Measurements from ENCODE around the gene MFAP4.
A peak's percentile ranks its signal among the peaks of the same experiment; 100 is the strongest.
"Not testable (repeated sequence)": the region's sequence is repeated elsewhere in the genome, so short reads cannot be mapped to it uniquely, and the experiment has no call there.

Gene MFAP4

DNA sequence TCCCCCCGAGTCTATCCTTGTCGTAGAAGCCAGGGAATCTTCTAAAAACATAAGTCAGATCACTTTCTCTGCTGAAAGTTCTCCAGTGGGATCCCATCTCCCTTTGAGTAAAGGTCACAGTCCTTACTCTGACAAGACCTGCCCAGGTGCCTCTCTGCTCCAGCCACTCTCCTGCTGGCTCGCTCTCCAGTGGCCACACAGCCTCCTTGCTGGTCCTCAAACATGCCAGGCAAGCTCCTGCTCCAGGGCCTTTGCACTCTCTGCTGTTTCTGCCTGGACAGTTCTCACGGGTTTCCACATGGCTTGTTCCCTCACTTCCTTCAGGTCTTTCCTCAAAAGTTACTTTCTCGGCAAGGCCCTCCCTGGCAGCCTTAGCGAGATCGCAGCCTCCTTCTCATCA, 27.8 kb downstream of the MFAP4 start (continued):
- TF ChIP-seq ZNF624 (tag by site-specific recombination; IDR thresholded peaks at IDR 0.05) (no peak), ZNF830 (tag by site-specific recombination; IDR thresholded peaks at IDR 0.05; ENCODE audit: low read depth) (no peak)

DNA sequence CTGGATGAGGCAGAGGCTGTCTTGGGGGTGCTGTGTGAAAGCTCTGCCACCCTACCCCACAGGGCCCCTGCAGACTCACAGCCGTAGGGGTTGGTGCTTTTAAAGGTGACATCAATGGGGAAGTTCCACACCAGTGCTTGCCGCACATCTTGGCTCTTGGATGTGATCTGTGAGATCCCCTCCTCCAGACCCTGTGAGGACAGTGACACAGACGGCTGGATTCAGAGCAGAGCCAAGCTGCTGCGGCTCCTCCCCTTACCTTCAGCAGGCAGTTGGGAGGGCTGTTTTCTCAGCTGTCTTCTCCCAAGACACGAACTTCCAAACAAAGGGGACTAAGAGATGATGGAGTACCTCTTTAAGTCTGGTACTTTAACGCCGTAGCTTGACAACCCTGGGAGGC, 29.2 kb downstream of the MFAP4 start:
- peaks cover 5% of the 10 kb centered on the region for H3K4me1 ChIP-seq (ENCODE audit: control insufficient read depth, insufficient read depth, low read length)
- CTCF ChIA-PET: interaction anchor here (0.8 to 1.6 kb wide), 2 partner anchors 405 to 410 kb away, joined by 3 to 5 read pairs; no protein-coding TSS in a partner anchor
- TF ChIP-seq, protein P1, sequence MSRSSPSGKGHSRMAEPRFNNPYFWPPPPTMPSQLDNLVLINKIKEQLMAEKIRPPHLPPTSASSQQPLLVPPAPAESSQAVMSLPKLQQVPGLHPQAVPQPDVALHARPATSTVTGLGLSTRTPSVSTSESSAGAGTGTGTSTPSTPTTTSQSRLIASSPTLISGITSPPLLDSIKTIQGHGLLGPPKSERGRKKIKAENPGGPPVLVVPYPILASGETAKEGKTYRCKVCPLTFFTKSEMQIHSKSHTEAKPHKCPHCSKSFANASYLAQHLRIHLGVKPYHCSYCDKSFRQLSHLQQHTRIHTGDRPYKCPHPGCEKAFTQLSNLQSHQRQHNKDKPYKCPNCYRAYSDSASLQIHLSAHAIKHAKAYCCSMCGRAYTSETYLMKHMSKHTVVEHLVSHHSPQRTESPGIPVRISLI (tag by site-specific recombination; IDR thresholded peaks at IDR 0.05): no peak
- TF ChIP-seq GLIS1 (tag by site-specific recombination; IDR thresholded peaks at IDR 0.05): 0 out of 2 replicates have a peak, but pooled peaks have one; percentile 16
- POLR2A ChIA-PET: interaction anchor here (1.5 kb wide), 1 partner anchor 20 kb away, joined by 5 read pairs; the partner anchor contains the start of gene MAPK7
- H3K27ac ChIP-seq (ENCODE audit: extremely low read depth, low read depth, low read length): no peak overlapping the region
- H3K9me3 ChIP-seq (ENCODE audit: control insufficient read depth, insufficient read depth, low read depth, low read length): no peaks in the 10 kb centered on the region
- H3K4me3 ChIP-seq (ENCODE audit: low read depth, low read length): no peak overlapping the region
- H3K36me3 ChIP-seq (ENCODE audit: control insufficient read depth in 2 of 2, insufficient read depth in 1 of 2, low read length in 2 of 2): peaks cover 0 to 37% of the 10 kb centered on the region in 2 experiments; a peak in 1 of 3 replicates

DNA sequence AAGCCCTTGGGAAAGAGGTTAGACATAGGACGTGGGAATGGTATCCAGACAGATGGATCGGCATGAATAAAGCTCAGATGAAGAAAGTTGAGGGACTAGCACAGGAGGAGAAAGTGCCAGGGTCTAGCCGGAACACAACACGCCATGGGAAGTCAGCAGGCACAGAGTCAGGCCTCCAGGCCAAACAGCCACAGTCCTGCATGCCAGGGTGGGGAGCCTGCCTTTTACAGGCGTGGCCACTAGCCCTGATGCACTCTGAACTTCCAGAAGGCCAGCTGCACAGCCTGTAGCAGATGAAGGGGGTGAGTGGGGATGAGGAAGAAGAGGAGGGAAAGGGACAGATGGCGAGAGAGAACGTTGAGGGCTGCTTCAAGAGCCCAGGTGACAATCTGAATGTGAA, 29.6 kb downstream of the MFAP4 start:
- CTCF ChIA-PET: interaction anchor here (1.6 kb wide), 1 partner anchor 410 kb away, joined by 5 read pairs; no protein-coding TSS in a partner anchor
- H3K36me3 ChIP-seq (ENCODE audit: control insufficient read depth in 2 of 2, insufficient read depth in 1 of 2, low read length in 2 of 2): peaks cover 0 to 37% of the 10 kb centered on the region in 2 experiments; a peak in 1 of 3 replicates

DNA sequence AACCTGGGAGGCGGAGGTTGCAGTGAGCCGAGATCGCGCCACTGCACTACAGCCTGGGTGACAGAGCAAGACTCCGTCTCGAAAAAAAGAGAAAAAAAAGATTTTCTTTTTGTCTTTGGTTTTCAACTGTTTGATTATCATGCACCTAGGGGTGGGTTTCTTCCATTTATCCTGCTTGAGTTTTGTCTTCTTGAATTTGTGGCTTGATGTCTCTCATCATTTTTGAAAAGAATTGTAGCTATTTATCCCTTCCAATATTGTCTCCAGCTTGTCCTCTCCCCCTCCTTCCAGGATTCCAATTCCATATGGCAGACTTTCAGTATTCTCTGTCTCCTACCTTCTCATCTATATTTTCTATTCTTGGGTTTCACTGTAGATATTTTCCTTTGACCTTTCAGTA, 32.2 kb downstream of the MFAP4 start:
- Histone ChIP-seq H3K4me1 (ENCODE audit: control insufficient read depth, insufficient read depth, low read length) (no peaks in the 10 kb centered on the region), H3K9me3 (ENCODE audit: control insufficient read depth, insufficient read depth, low read depth, low read length) (no peaks in the 10 kb centered on the region), H3K36me3 (ENCODE audit: control insufficient read depth in 2 of 2, insufficient read depth in 1 of 2, low read length in 2 of 2) (peaks cover 0 to 31% of the 10 kb centered on the region in 2 experiments; a peak in 1 of 3 replicates), H3K27ac (ENCODE audit: extremely low read depth, low read depth, low read length) (no peak overlapping the region), H3K4me3 (ENCODE audit: low read depth, low read length) (no peak overlapping the region)
- ChIA-PET POLR2A (interaction anchor here (0.8 to 1.0 kb wide), 2 partner anchors 8 to 23 kb away, joined by 3 read pairs; no protein-coding TSS in a partner anchor), CTCF (interaction anchor here (0.6 to 2.0 kb wide), 4 partner anchors 8 to 93 kb away, joined by 3 to 21 read pairs (median 4); partner anchors contain the start of gene B9D1)
- TF ChIP-seq ZNF146 (tag by site-specific recombination; IDR thresholded peaks at IDR 0.05): no peak
- TF ChIP-seq, protein P2, sequence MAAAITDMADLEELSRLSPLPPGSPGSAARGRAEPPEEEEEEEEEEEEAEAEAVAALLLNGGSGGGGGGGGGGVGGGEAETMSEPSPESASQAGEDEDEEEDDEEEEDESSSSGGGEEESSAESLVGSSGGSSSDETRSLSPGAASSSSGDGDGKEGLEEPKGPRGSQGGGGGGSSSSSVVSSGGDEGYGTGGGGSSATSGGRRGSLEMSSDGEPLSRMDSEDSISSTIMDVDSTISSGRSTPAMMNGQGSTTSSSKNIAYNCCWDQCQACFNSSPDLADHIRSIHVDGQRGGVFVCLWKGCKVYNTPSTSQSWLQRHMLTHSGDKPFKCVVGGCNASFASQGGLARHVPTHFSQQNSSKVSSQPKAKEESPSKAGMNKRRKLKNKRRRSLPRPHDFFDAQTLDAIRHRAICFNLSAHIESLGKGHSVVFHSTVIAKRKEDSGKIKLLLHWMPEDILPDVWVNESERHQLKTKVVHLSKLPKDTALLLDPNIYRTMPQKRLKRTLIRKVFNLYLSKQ (tag by site-specific recombination; IDR thresholded peaks at IDR 0.05; ENCODE audit: borderline replicate concordance): no peak
- TF ChIP-seq, protein P3, sequence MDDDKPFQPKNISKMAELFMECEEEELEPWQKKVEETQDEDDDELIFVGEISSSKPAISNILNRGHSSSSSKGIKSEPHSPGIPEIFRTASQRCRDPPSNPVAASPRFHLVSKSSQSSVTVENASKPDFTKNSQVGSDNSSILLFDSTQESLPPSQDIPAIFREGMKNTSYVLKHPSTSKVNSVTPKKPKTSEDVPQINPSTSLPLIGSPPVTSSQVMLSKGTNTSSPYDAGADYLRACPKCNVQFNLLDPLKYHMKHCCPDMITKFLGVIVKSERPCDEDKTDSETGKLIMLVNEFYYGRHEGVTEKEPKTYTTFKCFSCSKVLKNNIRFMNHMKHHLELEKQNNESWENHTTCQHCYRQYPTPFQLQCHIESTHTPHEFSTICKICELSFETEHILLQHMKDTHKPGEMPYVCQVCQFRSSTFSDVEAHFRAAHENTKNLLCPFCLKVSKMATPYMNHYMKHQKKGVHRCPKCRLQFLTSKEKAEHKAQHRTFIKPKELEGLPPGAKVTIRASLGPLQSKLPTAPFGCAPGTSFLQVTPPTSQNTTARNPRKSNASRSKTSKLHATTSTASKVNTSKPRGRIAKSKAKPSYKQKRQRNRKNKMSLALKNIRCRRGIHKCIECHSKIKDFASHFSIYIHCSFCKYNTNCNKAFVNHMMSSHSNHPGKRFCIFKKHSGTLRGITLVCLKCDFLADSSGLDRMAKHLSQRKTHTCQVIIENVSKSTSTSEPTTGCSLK (tag by site-specific recombination; IDR thresholded peaks at IDR 0.05): no peak
- TF ChIP-seq HOXC10 (CRISPR knock-in tag; IDR thresholded peaks at IDR 0.05): no peak
- no peak for TF ChIP-seq ZIC2 (tag by site-specific recombination; IDR thresholded peaks at IDR 0.05)
- TF ChIP-seq ZXDB (tag by site-specific recombination; IDR thresholded peaks at IDR 0.05): no peak
- TF ChIP-seq ZNF202 (tag by site-specific recombination; IDR thresholded peaks at IDR 0.05; ENCODE audit: borderline replicate concordance): no peak
- TF ChIP-seq ZNF558 (tag by site-specific recombination; IDR thresholded peaks at IDR 0.05): peak; percentile 93

More for the DNA sequence above, 29.6 kb downstream of the MFAP4 start:
- H3K4me3 ChIP-seq (ENCODE audit: low read depth, low read length): no peak overlapping the region
- TF ChIP-seq ZNF670 (tag by site-specific recombination; IDR thresholded peaks at IDR 0.05; ENCODE audit: low read depth) (no peak), KLF1 (tag by site-specific recombination; IDR thresholded peaks at IDR 0.05) (no peak), ZNF585B (tag by site-specific recombination; IDR thresholded peaks at IDR 0.05) (no peak)
- TF ChIP-seq, protein P4, sequence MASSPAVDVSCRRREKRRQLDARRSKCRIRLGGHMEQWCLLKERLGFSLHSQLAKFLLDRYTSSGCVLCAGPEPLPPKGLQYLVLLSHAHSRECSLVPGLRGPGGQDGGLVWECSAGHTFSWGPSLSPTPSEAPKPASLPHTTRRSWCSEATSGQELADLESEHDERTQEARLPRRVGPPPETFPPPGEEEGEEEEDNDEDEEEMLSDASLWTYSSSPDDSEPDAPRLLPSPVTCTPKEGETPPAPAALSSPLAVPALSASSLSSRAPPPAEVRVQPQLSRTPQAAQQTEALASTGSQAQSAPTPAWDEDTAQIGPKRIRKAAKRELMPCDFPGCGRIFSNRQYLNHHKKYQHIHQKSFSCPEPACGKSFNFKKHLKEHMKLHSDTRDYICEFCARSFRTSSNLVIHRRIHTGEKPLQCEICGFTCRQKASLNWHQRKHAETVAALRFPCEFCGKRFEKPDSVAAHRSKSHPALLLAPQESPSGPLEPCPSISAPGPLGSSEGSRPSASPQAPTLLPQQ (tag by site-specific recombination; IDR thresholded peaks at IDR 0.05): no peak
- H3K9me3 ChIP-seq (ENCODE audit: control insufficient read depth, insufficient read depth, low read depth, low read length): no peaks in the 10 kb centered on the region
- POLR2A ChIA-PET: interaction anchor here (1.5 kb wide), 1 partner anchor 20 kb away, joined by 5 read pairs; the partner anchor contains the start of gene MAPK7
- H3K4me1 ChIP-seq (ENCODE audit: control insufficient read depth, insufficient read depth, low read length): peaks cover 5% of the 10 kb centered on the region
- no peak overlapping the region for H3K27ac ChIP-seq (ENCODE audit: extremely low read depth, low read depth, low read length)

DNA sequence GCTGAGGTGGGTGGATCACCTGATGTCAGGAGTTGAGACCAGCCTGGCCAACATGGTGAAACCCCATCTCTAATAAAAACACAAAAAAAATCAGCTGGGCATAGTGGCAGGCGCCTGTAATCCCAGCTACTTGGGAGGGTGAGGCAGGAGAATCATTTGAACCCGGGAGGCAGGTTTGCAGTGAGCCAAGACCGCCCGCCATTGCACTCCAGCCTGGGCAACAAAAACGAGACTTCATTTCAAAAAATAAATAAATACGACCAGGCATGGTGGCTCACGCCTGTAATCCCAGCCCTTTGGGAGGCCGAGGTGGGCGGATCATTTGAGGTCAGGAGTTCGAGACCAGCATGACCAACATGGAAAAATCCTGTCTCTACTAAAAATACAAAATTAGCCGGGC, 33.6 kb downstream of the MFAP4 start:
- H3K4me1 ChIP-seq (ENCODE audit: control insufficient read depth, insufficient read depth, low read length); H3K4me3 ChIP-seq (ENCODE audit: low read depth, low read length); POLR2A ChIA-PET; H3K9me3 ChIP-seq (ENCODE audit: control insufficient read depth, insufficient read depth, low read depth, low read length); H3K27ac ChIP-seq (ENCODE audit: extremely low read depth, low read depth, low read length): not testable (repeated sequence)
- H3K36me3 ChIP-seq (ENCODE audit: control insufficient read depth in 2 of 2, insufficient read depth in 1 of 2, low read length in 2 of 2): peaks cover 0 to 19% of the 10 kb centered on the region in 2 experiments; a peak in 1 of 3 replicates
- CTCF ChIA-PET: interaction anchor here (0.7 to 2.0 kb wide), 4 partner anchors 10 to 409 kb away, joined by 3 to 21 read pairs (median 6); partner anchors contain the start of gene B9D1
